ENCODE results near the gene C2orf72. TPM values are rescaled to one million over a fixed set of nuclear protein-coding genes. Genes with fewer than 3 reads are reported as not detected.
A peak's percentile ranks its signal among the peaks of the same experiment; 100 is the strongest.
"Not testable (repeated sequence)": the region's sequence is repeated elsewhere in the genome, so short reads cannot be mapped to it uniquely, and the experiment has no call there.

The C2orf72 gene
- total RNA-seq, 1 experiment from 2014 or later = not detected

- ChIA-PET CTCF (no interaction called here), POLR2A (ENCODE audit: unreplicated experiment) (interaction anchor here (0.7 kb wide), 1 partner anchor 1298 kb away, joined by 4 read pairs; no protein-coding TSS in a partner anchor)
- Histone ChIP-seq H3K9me3 (ENCODE audit: insufficient read depth, low read depth) (no peaks in the 10 kb centered on the region), H4K20me1 (ENCODE audit: insufficient read depth) (peaks cover 43% of the 10 kb centered on the region), H2AFZ (no peak overlapping the region), H3K4me2 (no peak overlapping the region), H3K27ac (no peak overlapping the region), H3K79me2 (ENCODE audit: low read depth) (peaks cover 65% of the 10 kb centered on the region), H3K9me2 (ENCODE audit: insufficient read depth) (no peaks in the 10 kb centered on the region), H3K36me3 (ENCODE audit: low read depth) (peaks cover 70% of the 10 kb centered on the region), H3K27me3 (ENCODE audit: insufficient read depth, low read depth) (no peaks in the 10 kb centered on the region), H3K4me1 (replicated peaks; ENCODE audit: insufficient read depth) (peaks cover 38% of the 10 kb centered on the region), H3F3A (ENCODE audit: insufficient read depth, low read depth) (peaks cover 40% of the 10 kb centered on the region), H3K4me3 (no peak overlapping the region)
- no TSS peak for BruUV-seq (replicated peaks)
- intact Hi-C loops (cut with micrococcal nuclease; ENCODE audit: unreplicated experiment) = no loop called here
- TF ChIP-seq CTCF (conservative IDR thresholded peaks at IDR 0.05) (no peak), EZH2 (IDR thresholded peaks at IDR 0.05; ENCODE audit: low read depth) (no peak)
- no peak for DNase-seq
Observed at GRCh38 chr2:231063347-231063746, 26.0 kb downstream of the C2orf72 start.

- Histone ChIP-seq H3F3A (ENCODE audit: insufficient read depth, low read depth) (peaks cover 42% of the 10 kb centered on the region), H2AFZ (no peak overlapping the region), H4K20me1 (ENCODE audit: insufficient read depth) (peaks cover 24% of the 10 kb centered on the region), H3K36me3 (ENCODE audit: low read depth) (peaks cover 82% of the 10 kb centered on the region), H3K4me2 (no peak overlapping the region), H3K4me1 (replicated peaks; ENCODE audit: insufficient read depth) (peaks cover 29% of the 10 kb centered on the region), H3K9me2 (ENCODE audit: insufficient read depth) (no peaks in the 10 kb centered on the region), H3K27ac (no peak overlapping the region), H3K79me2 (ENCODE audit: low read depth) (peaks cover 51% of the 10 kb centered on the region), H3K9me3 (ENCODE audit: insufficient read depth, low read depth) (no peaks in the 10 kb centered on the region), H3K27me3 (ENCODE audit: insufficient read depth, low read depth) (no peaks in the 10 kb centered on the region), H3K4me3 (no peak overlapping the region)
- CTCF ChIA-PET = no interaction called here
- TF ChIP-seq EZH2 (IDR thresholded peaks at IDR 0.05; ENCODE audit: low read depth) = no peak
- TF ChIP-seq CTCF (conservative IDR thresholded peaks at IDR 0.05) = no peak
- no peak for DNase-seq
- intact Hi-C loops (cut with micrococcal nuclease; ENCODE audit: unreplicated experiment) = no loop called here
- POLR2A ChIA-PET (ENCODE audit: unreplicated experiment) = no interaction called here
- BruUV-seq (replicated peaks) = no TSS peak
Observed at GRCh38 chr2:231065966-231066365, 28.6 kb downstream of the C2orf72 start.

DNA sequence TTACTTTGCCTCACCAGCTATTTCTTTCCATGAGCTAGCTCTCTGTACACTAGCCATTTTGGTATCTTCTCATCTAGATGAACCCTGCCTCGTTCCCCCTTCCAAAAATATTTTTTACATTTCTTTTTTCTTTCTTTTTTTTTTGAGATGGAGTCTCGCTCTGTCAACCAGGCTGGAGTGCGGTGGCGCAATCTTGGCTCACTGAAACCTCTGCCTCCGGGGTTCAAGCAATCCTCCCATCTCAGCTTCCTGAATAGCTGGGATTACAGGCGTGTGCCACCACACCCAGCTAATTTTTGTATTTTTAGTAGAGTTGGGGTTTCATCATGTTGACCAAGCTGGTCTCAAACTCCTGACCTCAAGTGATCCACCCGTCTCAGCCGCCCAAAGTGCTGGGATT is 30.2 kb downstream of the C2orf72 start:
- Histone ChIP-seq H3K4me2 (peak overlapping the region; percentile 44; the same call in 1 of the 2 replicates), H3F3A (ENCODE audit: insufficient read depth, low read depth) (peaks cover 42% of the 10 kb centered on the region), H3K36me3 (ENCODE audit: low read depth) (peaks cover 79% of the 10 kb centered on the region), H3K79me2 (ENCODE audit: low read depth) (peaks cover 35% of the 10 kb centered on the region), H4K20me1 (ENCODE audit: insufficient read depth) (peaks cover 21% of the 10 kb centered on the region), H3K27ac (peak overlapping the region; percentile 56), H3K4me1 (replicated peaks; ENCODE audit: insufficient read depth) (peaks cover 29% of the 10 kb centered on the region)
- H3K9me2 ChIP-seq (ENCODE audit: insufficient read depth); H3K27me3 ChIP-seq (ENCODE audit: insufficient read depth, low read depth); CTCF ChIA-PET; H2AFZ ChIP-seq; POLR2A ChIA-PET (ENCODE audit: unreplicated experiment); BruUV-seq (replicated peaks); intact Hi-C loops (cut with micrococcal nuclease; ENCODE audit: unreplicated experiment); DNase-seq; H3K9me3 ChIP-seq (ENCODE audit: insufficient read depth, low read depth); H3K4me3 ChIP-seq: not testable (repeated sequence)

Measured in PC-9 (cell line).